Activated CD4-positive, alpha-beta T cell treated with anti-CD3 and anti-CD28 coated beads, Interleukin-2, amount 50 U/mL, for 4 hours (primary cell): Measurements from ENCODE around the gene IDI1.
"Not testable (repeated sequence)": the region's sequence is repeated elsewhere in the genome, so short reads cannot be mapped to it uniquely, and the experiment has no call there.

ENCODE experiments used
- DNase-seq, 2 experiments: peaks; one replicate each; pipeline ENCODE4 v3.0.0-alpha.2; 2020

Gene IDI1

GRCh38 chr10:1033601-1034000, 15.3 kb downstream of the IDI1 start:
- DNase-seq: no peak

- no peak for DNase-seq
These were observed 19.1 kb downstream of the IDI1 start for GRCh38 chr10:1029838-1030237.

DNA sequence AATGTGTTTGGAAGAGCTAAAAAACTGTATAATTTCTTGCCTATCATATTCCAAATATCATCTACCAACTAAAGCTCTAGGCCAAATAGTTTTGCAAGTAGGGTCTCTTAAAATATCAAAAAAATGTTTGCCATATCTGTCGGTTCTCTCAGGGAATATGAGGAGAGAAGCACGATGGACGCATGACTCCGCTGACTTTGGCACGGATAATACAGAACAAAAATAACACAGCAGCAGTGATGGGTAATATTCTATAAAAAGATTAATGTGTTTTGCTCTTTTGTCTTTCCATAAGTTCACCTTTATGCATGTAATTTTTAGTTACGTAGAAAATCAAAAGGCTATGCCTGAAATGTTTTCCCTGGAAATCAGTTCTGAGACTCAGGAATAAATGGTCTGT, 22.3 kb downstream of the IDI1 start:
- DNase-seq: no peak

DNA sequence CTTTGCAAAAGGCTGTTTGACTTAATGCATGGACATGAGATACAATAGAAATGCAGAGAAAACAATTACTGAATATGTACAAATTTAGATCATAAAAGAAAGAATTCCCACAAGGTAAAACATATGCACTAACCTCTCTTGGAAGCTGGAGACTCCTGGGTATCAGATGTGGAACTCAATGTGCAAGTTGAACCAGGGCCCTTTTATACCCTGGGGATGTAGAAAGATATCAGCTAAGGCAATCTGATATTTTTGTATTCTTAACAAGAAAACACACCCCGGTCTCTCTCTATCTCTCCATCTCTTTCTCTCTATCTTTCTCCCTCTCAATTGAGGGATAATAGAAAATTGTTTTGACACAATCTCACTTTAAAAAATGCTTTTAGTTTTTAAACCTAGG, 23.2 kb downstream of the IDI1 start, which contains the start of gene IDI2:
Gene IDI2, minus strand, starts transcription at position 177 of the 400 bp plus-strand sequence. CDS start 1,136 bp downstream, outside the sequence.
- no peak for DNase-seq

- DNase-seq: no peak
These were observed 24.8 kb downstream of the IDI1 start for GRCh38 chr10:1024103-1024502.

DNA sequence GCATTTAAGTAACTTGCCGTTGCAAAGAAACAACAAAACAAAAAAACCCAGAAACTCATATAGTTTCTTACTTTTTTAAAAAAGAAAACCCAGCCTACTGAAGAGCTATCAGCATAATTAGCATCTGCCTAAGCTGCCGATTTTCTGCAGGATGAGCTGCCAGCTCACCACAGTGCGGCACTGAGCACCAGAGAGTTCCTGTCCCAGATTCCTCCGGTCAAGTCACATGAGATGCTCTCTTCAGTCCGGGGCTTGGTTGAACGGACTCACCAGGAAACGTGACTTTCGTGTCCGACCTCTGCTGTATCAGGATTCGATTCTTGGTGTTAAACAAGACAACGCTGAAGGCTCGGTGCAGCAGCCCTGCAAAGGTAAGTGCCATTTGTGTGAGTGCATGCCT, 26.5 kb downstream of the IDI1 start:
- DNase-seq: no peak

DNA sequence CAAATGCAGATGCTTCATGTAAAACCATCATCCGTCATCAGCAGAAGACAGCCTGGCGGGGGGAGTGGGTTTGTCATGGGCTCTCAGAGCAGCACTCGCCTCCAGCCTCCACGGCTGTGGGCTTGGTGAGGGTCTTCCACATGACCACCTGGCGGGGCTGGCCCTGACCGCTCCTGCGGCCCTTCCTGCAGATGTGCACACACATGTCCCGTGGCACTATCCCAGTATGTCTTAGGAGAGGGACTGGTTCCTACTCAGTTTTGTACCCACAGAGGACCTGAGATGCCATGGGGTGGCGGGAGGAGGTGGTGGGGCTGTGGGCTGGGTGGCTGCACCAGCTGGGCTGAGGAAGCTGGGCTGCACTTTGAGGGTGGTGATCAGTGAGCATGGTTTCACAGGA, 28.0 kb downstream of the IDI1 start:
- DNase-seq: no peak

GRCh38 chr10:1020460-1020859, 28.5 kb downstream of the IDI1 start:
- no peak for DNase-seq

GRCh38 chr10:1019362-1019761, 29.6 kb downstream of the IDI1 start:
- no peak for DNase-seq

DNA sequence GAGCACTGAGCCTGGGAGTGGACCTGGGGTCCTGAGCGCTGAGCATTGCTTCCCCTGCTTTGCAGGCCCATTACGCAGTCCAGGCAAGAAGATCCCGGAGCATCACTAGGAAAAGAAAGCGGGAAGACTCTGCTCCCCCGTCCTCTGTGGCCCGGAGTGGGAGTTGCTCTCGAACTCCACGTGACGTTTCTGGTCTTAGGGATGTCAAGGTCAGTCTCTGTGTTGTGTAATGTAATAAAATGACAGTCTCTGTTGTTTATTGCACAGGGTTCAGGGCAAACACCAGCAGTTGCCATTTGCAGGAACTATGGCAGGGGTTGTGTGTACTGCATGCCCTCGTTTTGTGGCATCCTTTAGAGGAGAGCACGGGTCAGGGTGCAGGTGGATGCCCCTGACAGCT, 33.2 kb downstream of the IDI1 start:
- no peak for DNase-seq

GRCh38 chr10:1011696-1012095, 37.2 kb downstream of the IDI1 start:
- DNase-seq: no peak

- no peak for DNase-seq
These were observed 38.2 kb downstream of the IDI1 start for GRCh38 chr10:1010703-1011102.

GRCh38 chr10:1009947-1010346, 39.0 kb downstream of the IDI1 start:
- not testable (repeated sequence) for DNase-seq

- DNase-seq: no peak
These were observed 39.8 kb downstream of the IDI1 start for GRCh38 chr10:1009071-1009494.

- DNase-seq: no peak
These were observed 41.3 kb downstream of the IDI1 start for GRCh38 chr10:1007583-1007982.

DNA sequence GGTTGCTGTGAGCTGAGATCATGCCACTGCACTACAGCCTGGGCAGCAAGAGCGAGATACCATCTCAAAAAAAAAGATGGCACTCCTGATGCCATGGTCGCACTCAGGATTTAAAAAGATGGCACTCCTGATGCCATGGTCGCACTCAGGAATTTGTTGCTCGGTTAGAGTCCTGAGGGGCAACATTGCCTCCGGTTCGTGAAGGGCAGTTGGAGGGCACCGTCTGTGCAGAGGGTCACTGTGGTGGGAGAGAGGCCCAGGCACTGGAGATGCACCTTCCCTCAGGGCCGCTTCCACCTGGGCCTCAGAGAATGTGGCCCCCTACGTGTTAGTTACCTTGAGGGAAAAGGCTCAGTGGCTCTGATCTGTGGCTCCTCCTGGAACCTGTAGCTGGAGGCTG, 42.3 kb downstream of the IDI1 start:
- DNase-seq: no peak

GRCh38 chr10:1003884-1004670, 44.8 kb downstream of the IDI1 start:
- DNase-seq: no peak

DNA sequence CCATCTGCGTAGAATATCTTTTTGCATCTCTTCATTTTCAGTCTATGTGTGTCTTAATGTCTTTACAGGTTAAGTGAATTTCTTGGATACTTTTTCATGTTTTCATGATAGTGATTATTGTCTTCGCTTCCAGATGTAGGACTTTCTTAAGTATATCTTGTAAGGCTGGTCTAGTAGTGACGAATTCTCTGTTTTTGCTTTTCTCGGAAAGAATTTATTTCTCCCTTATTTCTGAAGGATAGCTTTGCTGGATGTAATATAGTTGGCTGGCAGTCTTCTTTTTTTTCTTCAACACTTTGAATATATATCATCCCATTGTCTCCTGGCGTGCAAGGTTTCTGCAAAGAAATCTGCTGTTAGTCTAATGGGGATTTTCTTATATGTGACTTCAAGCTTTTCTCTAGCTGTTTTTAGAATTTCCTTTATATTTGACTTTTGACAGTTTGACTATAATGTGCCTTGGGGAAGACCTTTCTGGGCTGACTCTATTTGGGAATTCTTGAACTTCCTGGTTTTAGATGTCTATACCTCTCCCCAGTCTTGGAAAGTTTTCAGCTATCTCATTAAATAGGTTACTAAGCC, 46.4 kb downstream of the IDI1 start:
- no peak for DNase-seq

- DNase-seq: no peak
These were observed 51.5 kb downstream of the IDI1 start for GRCh38 chr10:997266-998022.

GRCh38 chr10:996031-996430, 52.9 kb downstream of the IDI1 start:
- no peak for DNase-seq

GRCh38 chr10:995559-995926, 53.4 kb downstream of the IDI1 start:
- DNase-seq: no peak

DNA sequence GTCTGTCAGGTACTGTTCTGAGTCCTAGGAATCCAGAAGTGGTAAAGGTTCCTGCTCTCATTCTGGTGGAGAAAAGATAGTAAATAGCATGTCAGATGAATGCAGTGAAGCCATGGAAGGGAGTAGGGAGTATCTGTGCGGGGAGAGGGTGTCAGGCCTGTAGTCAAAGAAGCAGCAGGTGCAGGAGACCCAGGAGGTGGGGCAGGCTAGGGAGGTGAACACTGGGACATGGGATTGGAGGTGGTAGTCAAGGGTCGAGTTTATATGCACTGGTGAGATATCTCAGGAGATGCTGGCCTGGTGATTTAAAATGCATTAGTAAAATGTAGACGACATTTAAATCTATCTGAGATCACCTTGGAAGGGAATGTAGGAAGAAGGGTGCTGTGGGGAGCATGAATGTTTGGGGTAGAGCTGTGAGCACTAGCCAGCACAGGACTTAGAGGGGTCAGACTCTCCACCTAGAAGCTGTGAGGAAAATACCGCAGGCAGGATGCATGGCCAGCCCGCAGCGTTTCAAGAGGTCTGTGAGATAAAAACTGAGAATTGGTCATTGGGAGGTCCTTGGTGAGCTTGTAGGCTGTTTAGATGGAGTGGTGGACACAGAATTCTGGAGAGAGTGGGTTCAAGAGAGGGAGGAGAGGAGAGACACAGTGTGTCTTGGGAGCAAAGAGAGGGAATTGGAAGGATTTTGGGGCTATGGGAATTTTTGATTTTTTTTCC, 53.9 kb downstream of the IDI1 start:
- no peak for DNase-seq

DNA sequence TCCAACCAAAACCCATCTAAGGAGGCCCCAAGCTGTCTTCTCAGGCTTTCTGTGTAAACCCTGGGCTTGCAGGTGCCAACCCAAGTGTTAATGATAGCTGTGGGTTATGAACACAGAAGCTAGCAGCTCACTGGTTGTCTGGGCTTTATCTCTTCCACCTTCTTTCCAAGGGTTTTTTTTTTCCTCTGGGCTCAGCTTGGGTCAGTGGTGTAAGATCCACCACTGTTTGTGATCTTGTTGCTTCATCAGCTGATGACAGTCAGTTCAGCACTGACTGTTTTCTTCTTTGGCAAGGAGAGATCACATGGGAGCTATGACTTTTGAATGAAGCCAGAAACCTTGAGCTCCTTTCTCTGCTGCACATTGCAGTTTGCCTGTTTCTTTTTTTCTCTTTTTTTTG, 56.0 kb downstream of the IDI1 start:
- no peak for DNase-seq
